Thymus (tissue), 11 donors: Measurements from ENCODE around the gene ALG9. TPM values are rescaled to one million over a fixed set of nuclear protein-coding genes. Genes with fewer than 3 reads are reported as not detected.
"Not testable (repeated sequence)": the region's sequence is repeated elsewhere in the genome, so short reads cannot be mapped to it uniquely, and the experiment has no call there.

Experiments used
- DNase-seq, 9 donors: peaks; one replicate each; pipeline ENCODE4 v3.0.0-alpha.2; 2013; ENCODE audit warnings: low spot score in 9 of 9, low read depth in 6 of 9, missing footprints in 1 of 9
- H3K27ac ChIP-seq, 2 donors: one replicate each; pipeline ENCODE4 v1.5.1; 2013; ENCODE audit warnings: control low read depth in 1 of 2, low read depth in 1 of 2, low read length in 1 of 2, mild to moderate bottlenecking in 1 of 2, moderate library complexity in 1 of 2
- H3K27me3 ChIP-seq, 2 donors: one replicate each; pipeline ENCODE4 v1.5.1; 2013; ENCODE audit warnings: low read length in 1 of 2; ENCODE audit not compliant: control insufficient read depth in 2 of 2, insufficient read depth in 1 of 2
- H3K36me3 ChIP-seq, 2 donors: one replicate each; pipeline ENCODE4 v1.5.1; 2013; ENCODE audit warnings: low read length in 1 of 2, mild to moderate bottlenecking in 1 of 2, moderate library complexity in 1 of 2; ENCODE audit not compliant: control insufficient read depth in 2 of 2, insufficient read depth in 2 of 2
- H3K4me1 ChIP-seq, 2 donors: one replicate each; pipeline ENCODE4 v1.5.1; 2013; ENCODE audit warnings: low read length in 2 of 2; ENCODE audit not compliant: control insufficient read depth in 2 of 2, insufficient read depth in 2 of 2
- H3K4me3 ChIP-seq, 2 donors: one replicate each; pipeline ENCODE4 v1.5.1; 2013; ENCODE audit warnings: low read length in 2 of 2, control low read depth in 1 of 2, mild to moderate bottlenecking in 1 of 2
- H3K9me3 ChIP-seq, 2 donors: one replicate each; pipeline ENCODE4 v1.5.1; 2013; ENCODE audit warnings: low read length in 1 of 2, mild to moderate bottlenecking in 1 of 2; ENCODE audit not compliant: control insufficient read depth in 2 of 2, insufficient read depth in 1 of 2
- WGBS: extraction: QIAGEN DNeasy Blood & Tissue Kit; methylation state at CpG from one replicate; pipeline ENCODE4 v1.1.7; 2013; 5-methylcytosine and 5-hydroxymethylcytosine counted together
- polyA plus RNA-seq: library from polyadenylated mRNA; stranded (reverse); fragments of 200-250 nt; gene quantifications from one replicate; pipeline ENCODE4 v1.2.3, GENCODE V29; 2013
- total RNA-seq: library from RNA; stranded (reverse); fragments of 120-200 nt; gene quantifications from one replicate; pipeline ENCODE4 v1.2.4, GENCODE V29; 2013
- donor health status: healthy.

The ALG9 gene
- total and polyA plus RNA-seq, 2 donors: 22.7 to 31.0 TPM

DNA sequence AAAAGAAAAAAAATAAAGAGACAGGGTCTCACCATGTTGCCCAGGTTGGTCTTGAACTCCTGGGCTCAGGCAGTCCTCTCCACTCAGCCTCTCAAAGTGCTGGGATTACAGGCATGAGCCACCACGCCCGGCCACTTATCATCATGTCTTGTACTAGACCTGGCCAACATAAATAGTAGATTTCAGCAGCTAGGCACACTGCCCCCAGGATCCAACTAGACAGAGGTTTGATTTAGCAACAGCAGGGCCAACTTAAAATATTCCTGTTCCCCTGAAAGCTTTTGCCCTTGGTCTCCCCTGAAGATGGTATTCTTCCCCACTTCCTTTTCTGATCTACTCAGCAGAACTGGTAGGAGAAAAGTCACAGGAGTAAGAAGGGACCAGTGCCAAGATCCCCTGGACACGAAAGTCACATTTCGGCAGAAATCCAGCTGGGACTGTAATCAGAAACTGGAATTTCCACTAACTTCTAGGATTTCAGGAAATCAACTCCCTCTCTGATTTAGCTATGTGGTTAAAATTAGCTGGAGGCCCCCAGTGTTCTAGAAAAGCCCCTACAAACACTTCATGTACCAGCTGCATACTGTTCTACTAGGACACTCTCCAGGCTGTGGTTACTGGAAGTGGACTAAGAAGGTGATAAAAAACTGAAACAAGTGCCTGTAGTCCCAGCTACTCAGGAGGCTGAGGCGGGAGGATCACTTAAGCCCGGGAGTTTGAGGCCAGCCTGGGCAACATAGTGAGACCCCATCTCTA is 96.2 kb downstream of the ALG9 start:
- H3K36me3 ChIP-seq: no peaks in the 10 kb centered on the region
- no peak overlapping the region for H3K4me3 ChIP-seq
- WGBS: 92% methylated on average over 6 of the region's 6 CpGs
- H3K4me1 ChIP-seq: no peaks in the 10 kb centered on the region
- peak in 1 of 9 donors; percentile 4 for DNase-seq
- H3K27me3 ChIP-seq: no peaks in the 10 kb centered on the region
- H3K9me3 ChIP-seq: no peaks in the 10 kb centered on the region
- H3K27ac ChIP-seq: no peak overlapping the region

DNA sequence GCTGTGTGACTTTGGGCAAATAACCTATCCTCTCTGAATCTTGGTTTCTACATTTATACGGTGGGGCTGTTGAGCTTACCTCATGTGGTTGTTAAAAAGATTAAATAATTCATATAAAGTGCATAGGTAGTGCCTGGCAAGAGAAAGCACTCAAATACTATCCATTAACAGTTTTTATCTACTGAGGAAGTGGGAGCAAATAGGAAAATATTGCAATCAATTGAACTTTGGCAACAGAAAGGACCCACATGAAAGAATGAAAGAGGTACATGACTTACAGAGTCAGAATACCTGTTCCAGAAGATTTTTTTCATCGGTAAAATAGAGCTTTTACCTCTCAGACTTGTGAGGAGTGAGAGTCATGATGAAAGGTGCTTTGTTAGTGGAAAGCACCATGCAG is 98.8 kb downstream of the ALG9 start:
- H3K4me1 ChIP-seq: no peaks in the 10 kb centered on the region
- no peak overlapping the region for H3K27ac ChIP-seq
- DNase-seq: no peak
- H3K9me3 ChIP-seq: no peaks in the 10 kb centered on the region
- WGBS: 95% methylated on average over 2 of the region's 2 CpGs
- no peak overlapping the region for H3K4me3 ChIP-seq
- H3K27me3 ChIP-seq: no peaks in the 10 kb centered on the region
- H3K36me3 ChIP-seq: no peaks in the 10 kb centered on the region

DNA sequence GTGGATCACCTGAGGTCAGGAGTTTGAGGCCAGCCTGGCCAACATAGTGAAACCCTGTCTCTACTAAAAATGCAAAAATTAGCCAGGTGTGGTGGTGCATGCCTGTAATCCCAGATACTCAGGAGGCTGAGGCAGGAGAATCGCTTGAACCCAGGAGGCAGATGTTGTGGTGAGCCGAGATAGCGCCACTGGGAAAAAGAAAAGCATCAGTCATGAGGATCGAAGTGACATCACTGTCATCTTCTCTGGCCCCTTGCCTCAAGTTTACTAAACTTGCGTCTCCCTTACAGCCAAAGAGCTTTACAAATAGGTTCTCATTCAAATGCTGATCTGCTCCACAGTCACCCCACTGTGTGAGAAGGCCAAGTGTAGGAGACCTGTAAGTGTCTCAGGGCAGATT is 100.2 kb downstream of the ALG9 start:
- DNase-seq, H3K27me3 ChIP-seq, H3K36me3 ChIP-seq, H3K4me3 ChIP-seq, H3K27ac ChIP-seq, H3K9me3 ChIP-seq, H3K4me1 ChIP-seq: not testable (repeated sequence)
- 97% methylated on average over 5 of the region's 5 CpGs for WGBS

DNA sequence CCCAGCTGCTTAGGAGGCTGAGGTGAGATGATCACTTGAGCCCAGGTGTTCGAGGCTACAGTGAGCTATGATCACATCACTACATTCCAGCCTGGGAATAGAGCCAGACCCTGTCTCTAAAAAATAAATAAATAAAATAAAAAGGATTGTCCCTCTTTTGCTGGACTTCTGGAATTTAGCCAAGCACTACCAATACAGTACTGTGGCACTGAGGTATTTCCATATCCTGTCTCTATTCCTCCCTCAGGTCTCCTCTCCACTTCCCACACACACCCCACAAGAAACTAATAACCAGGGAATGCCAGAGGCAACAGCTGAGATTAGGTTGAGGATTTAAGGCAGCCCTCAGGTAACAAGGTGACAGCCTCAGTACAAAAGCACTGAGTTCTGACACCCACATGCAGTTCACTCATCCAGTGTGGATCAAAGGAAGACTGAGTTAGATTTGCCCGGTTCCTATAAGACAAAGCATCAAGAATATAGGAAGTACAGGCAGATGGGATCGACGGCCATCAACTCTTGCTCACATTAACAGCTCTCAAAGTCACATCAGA is 100.7 kb downstream of the ALG9 start:
- H3K4me1 ChIP-seq: peaks cover 6 to 8% of the 10 kb centered on the region in 2 donors
- no peak overlapping the region for H3K4me3 ChIP-seq
- no peaks in the 10 kb centered on the region for H3K36me3 ChIP-seq
- 95% methylated on average over 4 of the region's 4 CpGs for WGBS
- no peaks in the 10 kb centered on the region for H3K27me3 ChIP-seq
- no peak overlapping the region for H3K27ac ChIP-seq
- no peak for DNase-seq
- no peaks in the 10 kb centered on the region for H3K9me3 ChIP-seq

DNA sequence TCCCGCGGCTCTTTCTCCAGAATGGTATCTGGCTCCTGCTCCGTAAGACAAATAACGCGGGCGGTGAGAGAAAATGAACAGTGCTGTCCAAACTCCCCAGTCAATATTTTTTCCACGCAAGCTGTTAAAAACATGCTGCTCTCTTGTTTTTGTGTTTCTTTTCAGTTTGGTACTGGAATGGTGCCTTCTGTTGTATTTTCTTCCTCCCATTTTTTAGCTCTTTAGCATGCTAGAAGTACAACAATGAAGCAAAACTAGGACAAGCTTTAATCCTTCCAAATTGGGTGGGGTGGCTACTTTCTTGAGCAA is 104.6 kb downstream of the ALG9 start:
- H3K36me3 ChIP-seq: peaks cover 7 to 21% of the 10 kb centered on the region in 2 donors
- H3K4me1 ChIP-seq: peaks cover 9 to 11% of the 10 kb centered on the region in 2 donors
- H3K9me3 ChIP-seq: no peaks in the 10 kb centered on the region
- 6% methylated on average over 7 of the region's 7 CpGs for WGBS
- peak overlapping the region; percentile 75 to 84 for H3K27ac ChIP-seq
- no peaks in the 10 kb centered on the region for H3K27me3 ChIP-seq
- DNase-seq: no peak
- peak overlapping the region; percentile 96 to 98 for H3K4me3 ChIP-seq

DNA sequence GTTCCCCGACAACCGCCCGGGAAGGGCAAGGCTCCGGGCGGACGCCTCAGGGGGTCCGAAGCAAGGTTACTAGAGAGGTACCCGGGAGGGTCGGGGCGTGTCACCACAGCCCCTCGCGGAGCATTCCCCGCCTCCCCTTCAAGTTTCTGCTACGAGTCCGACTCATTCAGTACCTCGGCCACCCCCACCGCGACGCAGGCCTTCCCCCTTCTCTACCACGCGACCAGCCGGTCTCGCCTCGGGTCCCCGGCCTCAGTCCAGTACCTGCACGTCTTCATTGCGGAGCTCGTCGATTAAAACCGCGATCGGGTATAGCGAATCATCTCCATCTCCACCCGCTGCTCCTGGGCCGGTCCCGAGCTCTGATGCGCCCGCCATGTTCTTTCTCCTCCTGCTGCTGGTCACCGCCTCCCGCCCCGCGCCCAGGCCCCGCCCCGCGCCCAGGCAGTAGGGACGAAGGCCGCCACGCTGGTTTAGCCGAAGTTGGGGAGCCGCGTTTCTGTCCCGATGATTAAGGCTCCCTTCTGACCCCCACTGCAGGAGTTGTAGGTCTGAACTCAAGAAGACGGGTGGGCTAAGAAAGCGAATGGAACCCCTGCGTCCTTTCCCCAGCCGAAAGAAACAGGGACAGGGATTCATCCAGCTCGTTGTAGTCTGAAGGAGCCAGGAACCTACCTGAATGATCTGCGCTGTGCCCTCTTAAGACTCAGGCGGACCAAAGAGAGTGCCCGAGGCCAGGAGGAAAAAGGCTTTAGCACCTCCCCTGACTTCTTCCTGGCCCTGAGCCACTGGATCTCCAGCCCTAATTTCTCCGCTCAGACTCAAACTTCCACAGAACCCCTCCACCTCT is 105.2 kb downstream of the ALG9 start, which contains the start of gene PPP2R1B:
Gene PPP2R1B (minus strand): TSS at position 406 of the 850 bp plus-strand sequence. CDS start 28 bp downstream, at position 378.
- Histone ChIP-seq H3K27me3 (no peaks in the 10 kb centered on the region), H3K36me3 (peaks cover 13 to 23% of the 10 kb centered on the region in 2 donors), H3K27ac (peak within 1 kb of the TSS; percentile 77 to 84), H3K4me3 (peak within 1 kb of the TSS; percentile 96 to 98), H3K4me1 (peaks cover 9 to 11% of the 10 kb centered on the region in 2 donors), H3K9me3 (no peaks in the 10 kb centered on the region)
- DNase-seq: peak; percentile 33 to 82 (median 57)
- under 1% methylated on average over 61 of the region's 61 CpGs for WGBS

DNA sequence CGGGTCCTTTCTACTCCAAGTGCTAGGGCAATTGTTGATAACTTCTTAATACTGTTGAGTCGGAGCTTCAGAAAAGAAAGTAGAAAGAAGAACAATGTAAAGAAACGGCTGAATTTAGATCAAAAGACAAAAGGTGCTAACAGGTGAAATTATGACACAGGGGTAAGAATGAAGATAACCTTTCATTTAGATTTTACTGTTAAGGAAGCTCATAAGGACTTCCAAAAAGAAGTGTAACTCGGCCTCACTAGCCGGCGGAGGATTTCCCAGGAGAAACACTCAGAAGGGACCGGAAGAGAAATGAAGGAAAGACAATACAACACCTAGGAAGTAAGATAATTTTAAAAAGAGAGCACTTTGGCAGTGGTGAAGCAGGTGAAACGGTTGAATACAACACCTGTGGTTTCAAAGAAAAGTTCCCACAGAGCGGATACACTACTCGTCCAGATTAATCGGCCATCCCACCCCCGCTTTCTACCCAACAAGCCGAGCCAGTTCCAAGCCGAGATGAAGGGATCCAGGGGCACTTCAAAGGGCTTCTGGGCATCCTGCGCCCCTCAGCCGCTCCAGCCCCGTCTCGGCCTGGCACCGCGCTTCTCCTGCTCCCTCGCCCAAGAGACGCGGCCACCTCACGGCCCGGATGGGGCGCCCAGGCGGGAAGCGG is 105.9 kb downstream of the ALG9 start:
- Histone ChIP-seq H3K36me3 (peaks cover 21 to 30% of the 10 kb centered on the region in 2 donors), H3K4me3 (peak overlapping the region; percentile 96 to 98), H3K27me3 (no peaks in the 10 kb centered on the region), H3K9me3 (no peaks in the 10 kb centered on the region), H3K4me1 (peaks cover 9 to 11% of the 10 kb centered on the region in 2 donors), H3K27ac (peak overlapping the region; percentile 65 to 77)
- 3% methylated on average over 28 of the region's 28 CpGs for WGBS
- DNase-seq: peak in 6 of 9 donors; percentile 7 to 41 (median 18)

DNA sequence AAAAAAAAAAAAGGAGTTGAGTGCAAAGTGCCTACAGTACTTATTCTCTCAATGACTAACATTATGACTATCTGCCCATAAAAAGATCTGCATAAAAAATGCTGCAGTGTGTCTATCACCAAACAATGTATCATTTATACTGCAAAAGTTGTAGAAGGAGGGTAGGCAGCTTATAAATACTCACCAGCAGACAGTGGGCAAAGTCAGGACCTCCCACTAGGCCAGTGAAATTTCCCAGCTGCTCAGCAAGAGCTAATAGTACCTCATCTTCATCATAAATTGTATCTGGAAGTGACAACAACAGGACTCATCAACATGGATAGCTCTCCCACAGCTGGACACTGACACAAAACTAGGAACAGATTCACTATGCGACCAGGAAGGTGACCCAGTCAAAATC is 106.8 kb downstream of the ALG9 start:
- 94% methylated on average over 1 of the region's 1 CpG for WGBS
- Histone ChIP-seq H3K27ac (no peak overlapping the region), H3K36me3 (peaks cover 29 to 38% of the 10 kb centered on the region in 2 donors), H3K4me1 (peaks cover 9 to 11% of the 10 kb centered on the region in 2 donors), H3K27me3 (no peaks in the 10 kb centered on the region), H3K9me3 (no peaks in the 10 kb centered on the region), H3K4me3 (no peak overlapping the region)
- no peak for DNase-seq
